Lung (tissue), 12 donors: ENCODE measurements around the gene APOBEC3B. TPM values are rescaled to one million over a fixed set of nuclear protein-coding genes. Genes with fewer than 3 reads are reported as not detected.
"Not testable (repeated sequence)": the region's sequence is repeated elsewhere in the genome, so short reads cannot be mapped to it uniquely, and the experiment has no call there.

Experiments used
- ATAC-seq: fragments of 200-7000 bp; cut with Tn5 transposase; one replicate; pipeline ENCODE4 v1.9.1; 2020; ENCODE audit warnings: moderate number of reproducible peaks; ENCODE audit not compliant: insufficient read depth, low FRiP score
- DNase-seq, 3 donors: peaks; one replicate each; pipeline ENCODE4 v3.0.0-alpha.2; 2013 to 2017
- H3K27ac ChIP-seq, 2 donors: one replicate each; pipeline ENCODE4 v1.5.1; 2013; ENCODE audit warnings: mild to moderate bottlenecking in 2 of 2, moderate library complexity in 2 of 2, control low read depth in 1 of 2, inconsistent platforms in 1 of 2, low read depth in 1 of 2, low read length in 1 of 2
- H3K27me3 ChIP-seq, 3 donors: one replicate each; pipeline ENCODE4 v1.5.1; 2013; ENCODE audit warnings: low read length in 2 of 3; ENCODE audit not compliant: control insufficient read depth in 3 of 3, insufficient read depth in 3 of 3
- H3K36me3 ChIP-seq, 4 donors: one replicate each; pipeline ENCODE4 v1.5.1; 2013; ENCODE audit warnings: low read length in 4 of 4, mild to moderate bottlenecking in 1 of 4, moderate library complexity in 1 of 4; ENCODE audit not compliant: control insufficient read depth in 4 of 4, insufficient read depth in 4 of 4
- H3K4me1 ChIP-seq, 5 donors: one replicate each; pipeline ENCODE4 v1.5.1; 2013; ENCODE audit warnings: low read length in 5 of 5, mild to moderate bottlenecking in 2 of 5, moderate library complexity in 1 of 5; ENCODE audit not compliant: control insufficient read depth in 5 of 5, insufficient read depth in 5 of 5
- H3K4me3 ChIP-seq: one replicate; pipeline ENCODE4 v1.5.1; 2013; ENCODE audit warnings: mild to moderate bottlenecking, control low read depth, moderate library complexity
- H3K9ac ChIP-seq, 2 donors: one replicate each; pipeline ENCODE4 v1.5.1; 2013; ENCODE audit warnings: low read length in 2 of 2, control low read depth in 1 of 2; ENCODE audit not compliant: insufficient read depth in 1 of 2
- H3K9me3 ChIP-seq, 4 donors: one replicate each; pipeline ENCODE4 v1.5.1; 2013; ENCODE audit warnings: low read length in 3 of 4, mild to moderate bottlenecking in 1 of 4, moderate library complexity in 1 of 4; ENCODE audit not compliant: control insufficient read depth in 4 of 4, insufficient read depth in 3 of 4
- CTCF ChIP-seq: IDR thresholded peaks from 2 replicates; pipeline ENCODE4 v1.5.1; 2012; ENCODE audit warnings: mild to moderate bottlenecking; ENCODE audit errors: control extremely low read depth, extremely low read depth
- WGBS, 2 donors: extraction: QIAGEN DNeasy Blood & Tissue Kit; methylation state at CpG; one replicate each; pipeline ENCODE4 v1.1.7; 2013; 5-methylcytosine and 5-hydroxymethylcytosine counted together
- polyA plus RNA-seq, 2 donors: library from polyadenylated mRNA; stranded (reverse); fragments of 200-250 nt; gene quantifications; one replicate each; pipeline ENCODE4 v1.2.1, GENCODE V29; 2013
- total RNA-seq, 2 donors: library from RNA; depleted of rRNA in 1 of 2; stranded (reverse); fragments of >200 nt in 1 of 2; gene quantifications; one replicate each; pipeline ENCODE4 v1.2.1, GENCODE V29; 2014 to 2021
- donor health status: control.
- donor health status: control.
- donor health status: Bipolar disorder and iron deficiency.
- donor health status: healthy.
- donor health status: DM: yes; HTN: yes; CAD: no.

The APOBEC3B gene
- total and polyA plus RNA-seq, 4 donors: 1.0 to 4.5 (median 3.5) TPM

GRCh38 chr22:38956551-38956950, 25.6 kb upstream of the APOBEC3B start:
- no peak overlapping the region for H3K9ac ChIP-seq
- H3K27me3 ChIP-seq: no peaks in the 10 kb centered on the region
- no peaks in the 10 kb centered on the region for H3K9me3 ChIP-seq
- H3K27ac ChIP-seq: no peak overlapping the region
- no peaks in the 10 kb centered on the region for H3K4me1 ChIP-seq
- TF ChIP-seq CTCF: no peak
- 93 to 97% methylated on average over 5 of the region's 5 CpGs for WGBS, 2 donors
- DNase-seq (no peak), ATAC-seq (no peak)
- no peaks in the 10 kb centered on the region for H3K36me3 ChIP-seq
- no peak overlapping the region for H3K4me3 ChIP-seq

DNA sequence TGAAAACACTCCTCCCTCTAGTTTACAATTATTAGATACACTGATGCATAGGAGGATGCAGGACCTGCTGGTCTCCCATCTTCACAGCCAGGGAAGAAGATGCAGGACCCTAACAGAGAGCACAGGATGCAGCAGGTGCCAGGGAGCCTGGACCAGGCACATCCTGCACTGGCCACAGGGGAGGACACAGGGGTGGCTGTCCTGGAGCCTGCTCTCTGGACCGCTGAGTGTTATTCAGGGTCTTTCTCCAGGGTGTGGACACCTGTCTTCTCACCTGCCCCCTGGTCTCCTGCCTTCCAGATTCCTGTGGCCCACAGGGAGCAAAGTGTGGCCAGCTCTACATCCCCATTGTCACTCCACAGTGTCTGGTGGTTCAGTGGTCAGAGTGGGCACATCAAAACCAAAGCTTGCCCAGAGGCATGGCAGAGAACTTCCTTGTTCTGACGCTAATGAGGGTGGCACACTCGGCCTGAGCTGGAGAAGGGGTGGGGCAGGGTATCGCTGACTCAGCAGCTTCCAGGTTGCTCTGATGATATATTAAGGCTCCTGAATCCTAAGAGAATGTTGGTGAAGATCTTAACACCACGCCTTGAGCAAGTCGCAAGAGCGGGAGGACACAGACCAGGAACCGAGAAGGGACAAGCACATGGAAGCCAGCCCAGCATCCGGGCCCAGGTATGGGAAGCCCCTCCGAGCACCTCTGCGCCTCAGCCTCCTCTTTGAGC, 24.9 kb upstream of the APOBEC3B start, which contains the start of gene APOBEC3A:
TSS of gene APOBEC3A (plus strand) at position 564 of the 725 bp plus-strand sequence. CDS start at position 647, 83 bp downstream.
- Histone ChIP-seq H3K4me1 (no peaks in the 10 kb centered on the region), H3K27ac (peak within 1 kb of the TSS in 1 of 2 donors; percentile 17), H3K27me3 (no peaks in the 10 kb centered on the region), H3K4me3 (no peak within 1 kb of the TSS), H3K9me3 (no peaks in the 10 kb centered on the region), H3K36me3 (no peaks in the 10 kb centered on the region), H3K9ac (no peak within 1 kb of the TSS)
- no peak for TF ChIP-seq CTCF
- ATAC-seq (no peak), DNase-seq (no peak)
- 71% methylated on average over 11 of the region's 11 CpGs for WGBS, 2 donors

GRCh38 chr22:38957808-38958650, 24.1 kb upstream of the APOBEC3B start:
- Histone ChIP-seq H3K9ac (no peak overlapping the region), H3K9me3 (no peaks in the 10 kb centered on the region), H3K27ac (no peak overlapping the region), H3K27me3 (no peaks in the 10 kb centered on the region), H3K36me3 (no peaks in the 10 kb centered on the region), H3K4me3 (no peak overlapping the region), H3K4me1 (no peaks in the 10 kb centered on the region)
- TF ChIP-seq CTCF: no peak
- DNase-seq: no peak
- no peak for ATAC-seq
- WGBS, 2 donors: 80 to 81% methylated on average over 6 of the region's 6 CpGs

DNA sequence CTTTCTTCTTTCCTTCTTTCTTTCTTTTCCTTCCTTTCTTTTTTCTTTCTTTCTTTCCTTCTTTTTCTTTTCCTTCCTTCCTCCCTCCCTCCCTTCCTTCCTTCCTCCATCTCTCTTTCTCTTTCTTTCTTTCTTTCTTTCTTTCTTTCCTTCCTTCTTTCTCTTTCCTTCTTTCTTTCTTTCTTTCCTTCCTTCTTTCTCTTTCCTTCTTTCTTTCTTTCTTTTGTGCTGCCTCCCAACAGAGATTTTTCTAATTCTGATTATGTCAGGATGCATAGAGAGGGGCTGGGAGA, 23.6 kb upstream of the APOBEC3B start:
- H3K9ac ChIP-seq: not testable (repeated sequence)

More for the DNA sequence above, 23.6 kb upstream of the APOBEC3B start:
- ATAC-seq, H3K9me3 ChIP-seq, H3K27ac ChIP-seq, H3K27me3 ChIP-seq, H3K4me1 ChIP-seq, H3K36me3 ChIP-seq, DNase-seq, H3K4me3 ChIP-seq: not testable (repeated sequence)
